ENCODE data around the gene ABLIM2.

Gene ABLIM2

DNA sequence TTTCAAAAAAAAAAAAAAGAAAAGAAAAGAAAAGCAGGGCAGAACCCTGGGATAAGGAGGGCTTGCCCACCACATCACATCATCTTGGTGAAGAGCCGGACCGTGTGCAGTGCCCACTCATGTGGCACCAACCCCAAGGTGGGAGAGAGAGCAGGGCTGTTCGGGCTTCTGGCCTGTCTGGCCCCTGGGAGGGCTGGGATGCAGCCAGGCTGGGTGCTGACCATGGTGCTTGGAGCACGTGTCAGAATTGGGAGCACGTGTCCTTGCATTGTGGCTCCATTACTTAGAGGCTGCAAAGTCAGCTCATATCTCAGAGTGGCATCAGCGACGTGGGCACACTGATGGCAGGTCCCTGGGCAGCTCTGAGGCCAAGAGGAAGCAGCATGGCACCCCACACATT lies 118.0 kb downstream of the ABLIM2 start:
- no peak overlapping the region for H3K27ac ChIP-seq (ENCODE audit: low read depth, low read length, severe bottlenecking)
- H3K9me3 ChIP-seq (ENCODE audit: control insufficient read depth, low read length), result no peaks in the 10 kb centered on the region
- no peaks in the 10 kb centered on the region for H3K4me1 ChIP-seq (ENCODE audit: control insufficient read depth, insufficient read depth, low read length, poor library complexity, severe bottlenecking)
- WGBS, 2 experiments (ENCODE audit: insufficient coverage in 2 of 2), result 87 to 100% methylated on average over 4 to 7 of the region's 7 CpGs
- H3K36me3 ChIP-seq (ENCODE audit: control insufficient read depth, insufficient read depth, low read length), result no peaks in the 10 kb centered on the region
- no peak overlapping the region for H3K4me3 ChIP-seq (ENCODE audit: extremely low read depth, insufficient read depth, low read length, poor library complexity, severe bottlenecking)

DNA sequence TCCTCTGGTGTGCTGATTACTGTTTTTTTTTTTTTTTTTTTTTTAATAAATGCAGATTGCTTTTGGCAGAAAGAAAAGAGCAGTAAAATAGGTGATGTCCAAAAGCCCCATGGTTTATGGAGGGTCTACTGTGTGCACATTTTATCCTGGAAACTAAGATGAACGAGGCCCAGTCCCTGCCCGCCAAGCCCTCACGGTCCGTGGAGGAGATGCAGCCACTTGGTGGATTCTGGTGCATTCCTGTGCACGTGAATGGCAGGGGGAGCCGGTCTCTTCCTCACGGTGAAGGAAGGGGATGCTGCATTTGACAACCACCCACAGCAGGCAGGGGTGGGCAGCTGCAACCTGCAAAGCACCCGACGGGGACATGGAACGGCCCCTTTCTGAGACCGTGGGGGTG lies 118.8 kb downstream of the ABLIM2 start:
- H3K36me3 ChIP-seq (ENCODE audit: control insufficient read depth, insufficient read depth, low read length), result no peaks in the 10 kb centered on the region
- 89 to 93% methylated on average over 8 to 11 of the region's 11 CpGs for WGBS, 2 experiments (ENCODE audit: insufficient coverage in 2 of 2)
- no peak overlapping the region for H3K27ac ChIP-seq (ENCODE audit: low read depth, low read length, severe bottlenecking)
- no peaks in the 10 kb centered on the region for H3K4me1 ChIP-seq (ENCODE audit: control insufficient read depth, insufficient read depth, low read length, poor library complexity, severe bottlenecking)
- H3K9me3 ChIP-seq (ENCODE audit: control insufficient read depth, low read length), result no peaks in the 10 kb centered on the region
- no peak overlapping the region for H3K4me3 ChIP-seq (ENCODE audit: extremely low read depth, insufficient read depth, low read length, poor library complexity, severe bottlenecking)

DNA sequence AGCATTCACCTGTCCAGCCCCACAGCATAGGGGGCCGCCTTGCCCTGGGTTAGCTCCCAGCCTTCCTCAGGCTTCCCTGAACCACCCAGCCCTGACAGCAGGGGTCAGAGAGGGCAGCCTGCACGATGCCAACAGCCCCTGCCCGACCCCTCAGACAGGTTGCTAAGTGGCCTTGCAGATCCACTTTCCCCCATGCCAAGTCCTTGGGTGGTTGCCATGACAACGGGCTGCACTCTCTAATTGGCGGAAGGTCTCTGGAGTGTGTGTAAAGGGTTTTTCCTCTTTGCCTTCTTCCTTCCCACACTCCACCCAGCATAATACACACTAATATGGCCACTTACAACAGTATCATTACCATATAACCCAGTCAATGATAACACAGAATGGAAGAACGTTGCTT lies 119.3 kb downstream of the ABLIM2 start:
- 60% methylated on average over 2 to 3 of the region's 6 CpGs for WGBS, 2 experiments (ENCODE audit: insufficient coverage in 2 of 2)
- no peak overlapping the region for H3K27ac ChIP-seq (ENCODE audit: low read depth, low read length, severe bottlenecking)

DNA sequence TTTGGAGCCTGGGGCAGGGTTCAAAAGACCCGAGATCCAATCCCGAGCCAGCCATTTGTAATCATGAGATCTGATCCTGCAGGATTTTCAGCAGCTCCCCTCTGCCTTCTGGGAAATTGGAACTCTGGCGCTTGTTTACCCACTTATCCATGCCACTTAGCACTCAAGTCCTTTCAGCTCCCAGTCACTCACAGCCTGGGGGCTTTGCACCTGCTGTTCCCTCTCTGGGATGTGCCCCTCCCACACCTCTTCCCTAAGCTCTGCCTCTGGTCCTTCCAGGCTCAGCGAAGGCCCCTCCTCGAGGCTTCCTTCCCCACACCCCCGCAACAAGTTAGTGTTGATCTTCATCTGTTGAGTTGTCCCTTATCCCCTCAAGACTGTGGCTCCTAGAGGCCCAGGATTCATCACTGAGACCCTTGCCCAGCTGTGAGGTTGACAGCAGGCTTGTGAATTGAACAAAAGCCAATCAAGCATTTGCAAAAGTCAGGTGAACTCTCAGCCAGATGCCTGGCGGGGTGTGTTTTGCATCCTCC lies 119.8 kb downstream of the ABLIM2 start:
- H3K36me3 ChIP-seq (ENCODE audit: control insufficient read depth, insufficient read depth, low read length), result no peaks in the 10 kb centered on the region
- 61 to 65% methylated on average over 7 of the region's 7 CpGs for WGBS, 2 experiments (ENCODE audit: insufficient coverage in 2 of 2)
- H3K9me3 ChIP-seq (ENCODE audit: control insufficient read depth, low read length), result no peaks in the 10 kb centered on the region
- H3K27ac ChIP-seq (ENCODE audit: low read depth, low read length, severe bottlenecking), result no peak overlapping the region
- no peak overlapping the region for H3K4me3 ChIP-seq (ENCODE audit: extremely low read depth, insufficient read depth, low read length, poor library complexity, severe bottlenecking)
- no peaks in the 10 kb centered on the region for H3K4me1 ChIP-seq (ENCODE audit: control insufficient read depth, insufficient read depth, low read length, poor library complexity, severe bottlenecking)

More for the DNA sequence above, 119.3 kb downstream of the ABLIM2 start:
- Histone ChIP-seq H3K4me3 (ENCODE audit: extremely low read depth, insufficient read depth, low read length, poor library complexity, severe bottlenecking) (no peak overlapping the region), H3K9me3 (ENCODE audit: control insufficient read depth, low read length) (no peaks in the 10 kb centered on the region), H3K36me3 (ENCODE audit: control insufficient read depth, insufficient read depth, low read length) (no peaks in the 10 kb centered on the region), H3K4me1 (ENCODE audit: control insufficient read depth, insufficient read depth, low read length, poor library complexity, severe bottlenecking) (no peaks in the 10 kb centered on the region)

DNA sequence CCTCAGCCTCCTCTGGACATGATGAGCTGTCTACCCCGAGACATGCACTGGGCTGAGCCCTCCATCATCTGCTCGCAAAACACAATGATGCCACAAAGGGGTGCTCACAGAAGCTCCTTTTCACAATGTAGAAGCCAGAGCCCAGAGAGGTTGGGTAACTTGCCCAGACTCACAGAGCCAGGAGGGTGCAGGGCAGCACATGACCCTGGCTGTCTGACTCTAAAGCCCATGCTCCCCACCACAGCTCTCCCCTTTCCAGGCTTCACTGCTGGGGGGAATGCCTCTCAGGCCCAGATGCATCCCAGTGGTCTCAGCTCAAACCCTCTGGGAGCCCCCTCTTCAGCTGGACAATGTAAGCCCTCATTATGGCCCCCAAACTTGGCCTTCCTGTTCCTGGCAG lies 120.5 kb downstream of the ABLIM2 start:
- no peak overlapping the region for H3K27ac ChIP-seq (ENCODE audit: low read depth, low read length, severe bottlenecking)

DNA sequence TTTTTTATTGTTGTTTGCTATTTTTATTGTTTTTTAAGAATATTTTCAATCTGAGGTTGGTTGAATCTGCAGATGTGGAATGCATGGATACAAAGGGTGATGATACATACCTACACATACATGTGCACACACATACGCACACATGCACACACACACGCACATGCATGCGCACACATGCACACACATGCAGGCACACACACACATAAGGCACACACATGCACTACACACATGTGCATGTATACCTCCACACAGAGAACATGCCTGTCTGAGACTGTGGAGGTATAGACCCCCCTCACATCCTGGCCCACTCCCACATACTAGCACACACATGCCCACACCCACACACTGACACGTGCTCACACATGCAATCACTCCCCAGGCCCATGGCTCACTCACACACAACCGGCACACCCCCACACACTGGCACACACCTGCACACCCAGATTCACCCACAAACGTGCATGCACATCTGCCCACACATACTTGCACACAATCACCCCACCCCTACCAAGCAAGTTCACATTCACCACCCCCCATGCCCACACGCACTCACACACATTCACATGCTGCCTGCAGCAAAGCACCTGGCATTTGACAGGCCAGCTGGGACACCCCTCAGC lies 121.4 kb downstream of the ABLIM2 start:
- no peak overlapping the region for H3K27ac ChIP-seq (ENCODE audit: low read depth, low read length, severe bottlenecking)
- no peak overlapping the region for H3K4me3 ChIP-seq (ENCODE audit: extremely low read depth, insufficient read depth, low read length, poor library complexity, severe bottlenecking)
- no peaks in the 10 kb centered on the region for H3K9me3 ChIP-seq (ENCODE audit: control insufficient read depth, low read length)
- WGBS, 2 experiments (ENCODE audit: insufficient coverage in 2 of 2), result 87 to 90% methylated on average over 3 to 4 of the region's 7 CpGs
- H3K4me1 ChIP-seq (ENCODE audit: control insufficient read depth, insufficient read depth, low read length, poor library complexity, severe bottlenecking), result no peaks in the 10 kb centered on the region
- no peaks in the 10 kb centered on the region for H3K36me3 ChIP-seq (ENCODE audit: control insufficient read depth, insufficient read depth, low read length)

More for the DNA sequence above, 120.5 kb downstream of the ABLIM2 start:
- Histone ChIP-seq H3K36me3 (ENCODE audit: control insufficient read depth, insufficient read depth, low read length) (no peaks in the 10 kb centered on the region), H3K9me3 (ENCODE audit: control insufficient read depth, low read length) (no peaks in the 10 kb centered on the region), H3K4me3 (ENCODE audit: extremely low read depth, insufficient read depth, low read length, poor library complexity, severe bottlenecking) (no peak overlapping the region), H3K4me1 (ENCODE audit: control insufficient read depth, insufficient read depth, low read length, poor library complexity, severe bottlenecking) (no peaks in the 10 kb centered on the region)
- WGBS, 2 experiments (ENCODE audit: insufficient coverage in 2 of 2), result 89 to 90% methylated on average over 2 of the region's 2 CpGs

DNA sequence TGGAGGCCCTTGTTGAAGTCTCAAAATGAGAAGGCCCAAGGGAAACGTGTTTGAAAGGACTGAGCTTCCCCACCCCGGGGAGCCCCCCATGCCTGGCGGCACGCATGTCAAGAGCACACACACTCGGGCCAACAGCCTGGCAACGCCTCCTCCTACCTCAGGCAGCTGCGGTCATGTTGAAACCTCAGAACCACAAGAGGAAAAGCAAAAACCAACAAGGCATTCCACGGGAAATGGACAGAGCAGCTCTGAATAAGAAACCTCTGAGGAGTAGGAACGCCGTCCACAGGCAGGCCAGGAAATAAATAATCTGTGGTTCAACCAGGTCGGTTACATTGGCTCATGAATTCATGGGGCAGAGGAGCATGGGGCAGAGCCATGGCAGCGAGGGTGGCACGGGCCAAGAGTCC lies 123.2 kb downstream of the ABLIM2 start:
- no peaks in the 10 kb centered on the region for H3K9me3 ChIP-seq (ENCODE audit: control insufficient read depth, low read length)
- H3K4me1 ChIP-seq (ENCODE audit: control insufficient read depth, insufficient read depth, low read length, poor library complexity, severe bottlenecking), result no peaks in the 10 kb centered on the region
- H3K4me3 ChIP-seq (ENCODE audit: extremely low read depth, insufficient read depth, low read length, poor library complexity, severe bottlenecking), result no peak overlapping the region
- no peaks in the 10 kb centered on the region for H3K36me3 ChIP-seq (ENCODE audit: control insufficient read depth, insufficient read depth, low read length)
- WGBS, 2 experiments (ENCODE audit: insufficient coverage in 2 of 2), result 88 to 95% methylated on average over 10 to 12 of the region's 13 CpGs
- no peak overlapping the region for H3K27ac ChIP-seq (ENCODE audit: low read depth, low read length, severe bottlenecking)

DNA sequence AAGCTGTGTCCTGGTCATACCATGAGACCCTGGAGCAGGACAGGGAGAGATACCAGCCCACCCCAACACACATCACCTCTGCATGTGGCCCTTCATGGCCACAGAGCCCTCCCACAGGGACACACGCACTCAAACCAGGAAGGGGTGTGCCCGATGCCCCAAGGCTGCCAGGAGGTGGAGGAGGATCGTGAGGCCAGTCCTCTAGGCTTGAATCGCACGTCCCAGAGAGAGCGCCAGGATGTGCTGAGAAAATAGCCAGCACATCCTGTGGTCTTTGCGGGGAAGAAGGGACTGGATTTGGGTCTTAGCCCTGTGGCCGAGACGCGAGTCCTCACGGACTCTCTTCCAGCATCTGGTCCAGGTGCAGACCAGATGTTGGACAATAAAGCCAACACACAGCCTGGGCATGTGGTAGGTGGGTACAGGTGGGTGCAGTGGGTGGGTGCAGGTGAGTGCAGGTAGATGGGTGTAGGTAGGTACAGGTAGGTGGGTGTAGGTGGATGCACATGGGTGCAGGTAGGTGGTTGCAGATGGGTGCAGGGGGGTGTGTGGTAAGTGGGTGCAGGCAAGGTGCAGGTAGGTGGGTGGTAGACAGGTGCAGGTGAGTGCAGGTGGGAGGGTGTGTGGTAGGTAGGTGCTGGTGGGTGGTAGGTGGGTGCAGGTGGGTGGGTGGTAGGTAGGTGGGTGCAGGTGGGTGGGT lies 124.6 kb downstream of the ABLIM2 start:
- no peak overlapping the region for H3K27ac ChIP-seq (ENCODE audit: low read depth, low read length, severe bottlenecking)
- 90 to 95% methylated on average over 11 of the region's 11 CpGs for WGBS, 2 experiments (ENCODE audit: insufficient coverage in 2 of 2)
- no peaks in the 10 kb centered on the region for H3K4me1 ChIP-seq (ENCODE audit: control insufficient read depth, insufficient read depth, low read length, poor library complexity, severe bottlenecking)
- H3K4me3 ChIP-seq (ENCODE audit: extremely low read depth, insufficient read depth, low read length, poor library complexity, severe bottlenecking), result no peak overlapping the region
- H3K9me3 ChIP-seq (ENCODE audit: control insufficient read depth, low read length), result no peaks in the 10 kb centered on the region
- no peaks in the 10 kb centered on the region for H3K36me3 ChIP-seq (ENCODE audit: control insufficient read depth, insufficient read depth, low read length)

DNA sequence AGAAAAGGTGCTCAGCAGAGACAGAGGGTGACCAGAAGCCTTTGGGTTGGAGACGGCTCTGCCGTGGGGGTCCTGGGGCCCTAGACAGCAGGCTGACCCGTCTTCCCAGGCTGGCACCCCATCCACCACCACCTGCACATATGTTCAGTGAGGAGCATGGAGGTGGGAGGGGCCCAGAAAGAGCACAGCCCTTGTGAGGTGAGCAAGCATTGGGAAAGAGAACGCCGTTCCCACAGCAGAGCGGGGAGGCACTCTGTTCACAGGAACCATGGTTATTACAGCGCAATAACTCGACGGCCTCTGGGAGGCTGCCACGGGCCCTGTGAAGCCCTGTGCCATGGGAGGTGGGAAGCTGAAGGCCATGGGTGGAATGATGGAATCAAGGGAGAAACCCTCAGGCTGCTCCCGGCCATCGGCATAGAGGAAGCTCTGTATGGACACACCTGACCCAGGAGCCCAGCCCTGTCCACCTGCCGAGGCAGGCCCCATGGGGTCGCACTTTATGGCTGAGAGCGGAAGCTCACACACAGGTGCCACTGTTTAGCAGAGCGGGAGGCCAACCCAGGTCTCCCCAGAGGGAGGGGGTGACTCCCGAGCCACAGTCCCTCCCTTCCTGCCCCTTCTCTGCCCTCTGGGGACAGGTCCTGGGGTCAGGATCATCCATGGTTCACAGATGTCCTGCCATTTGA lies 125.4 kb downstream of the ABLIM2 start:
- H3K4me1 ChIP-seq (ENCODE audit: control insufficient read depth, insufficient read depth, low read length, poor library complexity, severe bottlenecking), result no peaks in the 10 kb centered on the region
- H3K4me3 ChIP-seq (ENCODE audit: extremely low read depth, insufficient read depth, low read length, poor library complexity, severe bottlenecking), result no peak overlapping the region
- H3K9me3 ChIP-seq (ENCODE audit: control insufficient read depth, low read length), result no peaks in the 10 kb centered on the region
- H3K36me3 ChIP-seq (ENCODE audit: control insufficient read depth, insufficient read depth, low read length), result no peaks in the 10 kb centered on the region
- WGBS, 2 experiments (ENCODE audit: insufficient coverage in 2 of 2), result 93 to 96% methylated on average over 14 to 17 of the region's 17 CpGs
- no peak overlapping the region for H3K27ac ChIP-seq (ENCODE audit: low read depth, low read length, severe bottlenecking)

DNA sequence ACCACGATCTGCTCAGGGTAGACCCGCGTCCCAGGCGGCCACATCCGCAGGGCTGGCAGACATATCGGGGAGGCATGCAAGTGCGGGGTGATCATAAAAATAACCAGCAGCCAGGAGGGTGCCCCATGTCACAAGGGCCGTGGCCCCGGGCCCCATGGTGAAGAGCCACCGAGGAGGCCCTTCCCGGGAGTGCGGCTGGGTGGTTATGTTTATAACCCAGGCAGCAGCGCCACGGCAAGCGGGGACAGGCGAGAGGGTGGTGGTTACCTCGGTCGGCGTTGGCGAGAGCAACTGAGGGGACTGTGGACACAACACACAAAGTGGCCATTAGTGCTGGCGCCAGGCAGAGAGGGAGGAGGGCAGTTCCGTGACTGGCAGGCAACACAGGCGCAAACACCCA lies 126.2 kb downstream of the ABLIM2 start:
- 94% methylated on average over 22 of the region's 23 CpGs for WGBS, 2 experiments (ENCODE audit: insufficient coverage in 2 of 2)
- H3K36me3 ChIP-seq (ENCODE audit: control insufficient read depth, insufficient read depth, low read length), result no peaks in the 10 kb centered on the region
- no peaks in the 10 kb centered on the region for H3K4me1 ChIP-seq (ENCODE audit: control insufficient read depth, insufficient read depth, low read length, poor library complexity, severe bottlenecking)
- H3K9me3 ChIP-seq (ENCODE audit: control insufficient read depth, low read length), result no peaks in the 10 kb centered on the region
- no peak overlapping the region for H3K4me3 ChIP-seq (ENCODE audit: extremely low read depth, insufficient read depth, low read length, poor library complexity, severe bottlenecking)
- H3K27ac ChIP-seq (ENCODE audit: low read depth, low read length, severe bottlenecking), result no peak overlapping the region

Measured in mesodermal cell (in vitro differentiated cells).